ENCODE measurements around the gene MED15. TPM values are rescaled to one million over a fixed set of nuclear protein-coding genes. Genes with fewer than 3 reads are reported as not detected.

The MED15 gene
- total and polyA plus RNA-seq, 2 experiments from 2014 or later: 29.2 to 43.5 TPM

- no peak for TF ChIP-seq ZNF331 (CRISPR knock-in tag; IDR thresholded peaks at IDR 0.05; ENCODE audit: low read depth)
Observed at GRCh38 chr22:20509344-20510047, 2.1 kb downstream of the MED15 start (continued).

GRCh38 chr22:20510811-20511577 is 3.6 kb downstream of the MED15 start:
- no peaks in the 10 kb centered on the region for H3K9me2 ChIP-seq (ENCODE audit: insufficient read depth)
- Mint-ChIP-seq H3K4me1 (peaks cover 36% of the 10 kb centered on the region), H3K27ac (no peak overlapping the region), H3K27me3 (ENCODE audit: insufficient read depth, low read depth, poor library complexity) (peaks cover 16% of the 10 kb centered on the region), H3K36me3 (ENCODE audit: low read depth) (no peaks in the 10 kb centered on the region; the same call in 2 of the 3 replicates), H3K9me3 (no peaks in the 10 kb centered on the region), H3K4me3 (no peak overlapping the region)
- H3K79me2 ChIP-seq (replicated peaks; ENCODE audit: insufficient read depth): peaks cover 84% of the 10 kb centered on the region
- no peaks in the 10 kb centered on the region for H3K27me3 ChIP-seq (ENCODE audit: insufficient read depth)
- H3K4me2 ChIP-seq: peak overlapping the region; percentile 98
- no peak overlapping the region for H2AFZ ChIP-seq
- H3K4me3 ChIP-seq: no peak overlapping the region
- peaks cover 36% of the 10 kb centered on the region for H4K20me1 ChIP-seq (replicated peaks; ENCODE audit: insufficient read depth)
- H3K4me1 ChIP-seq (ENCODE audit: insufficient read depth): peaks cover 32% of the 10 kb centered on the region
- peak overlapping the region; percentile 55; the same call in 1 of the 2 replicates for H3K27ac ChIP-seq (ENCODE audit: low read depth)
- H3K36me3 ChIP-seq (ENCODE audit: insufficient read depth): no peaks in the 10 kb centered on the region
- ATAC-seq: no peak
- no peak for DNase-seq (ENCODE audit: low spot score)
- no peaks in the 10 kb centered on the region for H3F3A ChIP-seq (replicated peaks; ENCODE audit: low read depth)
- TF ChIP-seq EZH2 (IDR thresholded peaks at IDR 0.05; ENCODE audit: low read depth, unreplicated experiment) (no peak), ZNF331 (CRISPR knock-in tag; IDR thresholded peaks at IDR 0.05; ENCODE audit: low read depth) (no peak), CREB1 (CRISPR knock-in tag; IDR thresholded peaks at IDR 0.05; ENCODE audit: low read depth) (no peak), ZNF462 (CRISPR knock-in tag; IDR thresholded peaks at IDR 0.05) (no peak), ZNF114 (CRISPR knock-in tag; IDR thresholded peaks at IDR 0.05) (no peak), ETS1 (IDR thresholded peaks at IDR 0.05) (no peak), STAT1 (IDR thresholded peaks at IDR 0.05; ENCODE audit: unreplicated experiment) (no peak), POLR2AphosphoS5 (IDR thresholded peaks at IDR 0.05; ENCODE audit: low read depth) (no peak), CTCF (conservative IDR thresholded peaks at IDR 0.05; ENCODE audit: low read depth in 2 of 2) (no peak), EZH2phosphoT487 (IDR thresholded peaks at IDR 0.05; ENCODE audit: unreplicated experiment) (no peak), NANOG (IDR thresholded peaks at IDR 0.05; ENCODE audit: borderline replicate concordance) (no peak), JUNB (IDR thresholded peaks at IDR 0.05; ENCODE audit: unreplicated experiment) (no peak)
